Body of pancreas (tissue), 4 donors: ENCODE measurements around the gene TMEM164.

Source experiments
- CTCF ChIP-seq, 7 experiments: fragments of 450-650 bp in 4 of 7; fragments of 200-600 bp in 3 of 7; sonication (generic) in 3 of 7; IDR thresholded peaks; one replicate each; pipeline ENCODE4 v1.5.1; 2016 to 2019; ENCODE audit warnings: antibody characterized with exemption in 7 of 7
- POLR2A ChIP-seq, 3 donors: fragments of 450-650 bp; IDR thresholded peaks; one replicate each; pipeline ENCODE4 v1.6.1; 2016; ENCODE audit warnings: antibody characterized with exemption in 3 of 3, mild to moderate bottlenecking in 2 of 3

- TF ChIP-seq CTCF (IDR thresholded peaks at IDR 0.05), result peak in 3 of 7 experiments; percentile 38 to 46 (median 39)
- TF ChIP-seq POLR2A (IDR thresholded peaks at IDR 0.05), result peak; percentile 12 to 60 (median 55)
These were observed at the start of gene TMEM164 for GRCh38 chrX:110002300-110003166.
